ENCODE measurements around the gene YTHDF2. TPM values are rescaled to one million over a fixed set of nuclear protein-coding genes. Genes with fewer than 3 reads are reported as not detected.

Gene YTHDF2
- total RNA-seq, 4 donors from 2014 or later = 36.3 to 54.1 (median 46.6) TPM

GRCh38 chr1:28812669-28813468, 76.1 kb downstream of the YTHDF2 start:
- Histone ChIP-seq H3K27ac (no peak overlapping the region), H3K9me3 (no peaks in the 10 kb centered on the region), H3K4me1 (no peaks in the 10 kb centered on the region), H3K27me3 (peaks cover 0 to 5% of the 10 kb centered on the region in 2 donors), H3K36me3 (no peaks in the 10 kb centered on the region), H3K4me3 (no peak overlapping the region)
- no peak for DNase-seq
- TF ChIP-seq, protein P1, sequence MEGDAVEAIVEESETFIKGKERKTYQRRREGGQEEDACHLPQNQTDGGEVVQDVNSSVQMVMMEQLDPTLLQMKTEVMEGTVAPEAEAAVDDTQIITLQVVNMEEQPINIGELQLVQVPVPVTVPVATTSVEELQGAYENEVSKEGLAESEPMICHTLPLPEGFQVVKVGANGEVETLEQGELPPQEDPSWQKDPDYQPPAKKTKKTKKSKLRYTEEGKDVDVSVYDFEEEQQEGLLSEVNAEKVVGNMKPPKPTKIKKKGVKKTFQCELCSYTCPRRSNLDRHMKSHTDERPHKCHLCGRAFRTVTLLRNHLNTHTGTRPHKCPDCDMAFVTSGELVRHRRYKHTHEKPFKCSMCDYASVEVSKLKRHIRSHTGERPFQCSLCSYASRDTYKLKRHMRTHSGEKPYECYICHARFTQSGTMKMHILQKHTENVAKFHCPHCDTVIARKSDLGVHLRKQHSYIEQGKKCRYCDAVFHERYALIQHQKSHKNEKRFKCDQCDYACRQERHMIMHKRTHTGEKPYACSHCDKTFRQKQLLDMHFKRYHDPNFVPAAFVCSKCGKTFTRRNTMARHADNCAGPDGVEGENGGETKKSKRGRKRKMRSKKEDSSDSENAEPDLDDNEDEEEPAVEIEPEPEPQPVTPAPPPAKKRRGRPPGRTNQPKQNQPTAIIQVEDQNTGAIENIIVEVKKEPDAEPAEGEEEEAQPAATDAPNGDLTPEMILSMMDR (IDR thresholded peaks at IDR 0.05) = no peak
- no peak for TF ChIP-seq POLR2A (IDR thresholded peaks at IDR 0.05)

- Histone ChIP-seq H3K4me3 (no peak overlapping the region), H3K4me1 (no peaks in the 10 kb centered on the region), H3K36me3 (no peaks in the 10 kb centered on the region), H3K27me3 (peaks cover 0 to 5% of the 10 kb centered on the region in 2 donors), H3K9me3 (no peaks in the 10 kb centered on the region), H3K27ac (no peak overlapping the region)
- TF ChIP-seq POLR2A (IDR thresholded peaks at IDR 0.05) = no peak
- TF ChIP-seq, protein P1 (IDR thresholded peaks at IDR 0.05) = no peak
- DNase-seq = no peak
Measured at GRCh38 chr1:28813931-28814465, 77.3 kb downstream of the YTHDF2 start.

- no peaks in the 10 kb centered on the region for H3K36me3 ChIP-seq
- H3K27me3 ChIP-seq = peaks cover 0 to under 1% of the 10 kb centered on the region in 2 donors
- H3K9me3 ChIP-seq = no peaks in the 10 kb centered on the region
- no peak for TF ChIP-seq POLR2A (IDR thresholded peaks at IDR 0.05)
- TF ChIP-seq, protein P1 (IDR thresholded peaks at IDR 0.05) = no peak
- H3K27ac ChIP-seq = no peak overlapping the region
- H3K4me3 ChIP-seq = no peak overlapping the region
- no peaks in the 10 kb centered on the region for H3K4me1 ChIP-seq
- DNase-seq = no peak
Measured at GRCh38 chr1:28815533-28816185, 78.9 kb downstream of the YTHDF2 start.

- no peaks in the 10 kb centered on the region for H3K4me1 ChIP-seq
- H3K9me3 ChIP-seq = no peaks in the 10 kb centered on the region
- H3K27me3 ChIP-seq = no peaks in the 10 kb centered on the region
- no peaks in the 10 kb centered on the region for H3K36me3 ChIP-seq
- H3K4me3 ChIP-seq = no peak overlapping the region
- TF ChIP-seq, protein P1 (IDR thresholded peaks at IDR 0.05) = no peak
- TF ChIP-seq POLR2A (IDR thresholded peaks at IDR 0.05) = no peak
- H3K27ac ChIP-seq = no peak overlapping the region
- DNase-seq = no peak
Measured at GRCh38 chr1:28817133-28817532, 80.4 kb downstream of the YTHDF2 start.

DNA sequence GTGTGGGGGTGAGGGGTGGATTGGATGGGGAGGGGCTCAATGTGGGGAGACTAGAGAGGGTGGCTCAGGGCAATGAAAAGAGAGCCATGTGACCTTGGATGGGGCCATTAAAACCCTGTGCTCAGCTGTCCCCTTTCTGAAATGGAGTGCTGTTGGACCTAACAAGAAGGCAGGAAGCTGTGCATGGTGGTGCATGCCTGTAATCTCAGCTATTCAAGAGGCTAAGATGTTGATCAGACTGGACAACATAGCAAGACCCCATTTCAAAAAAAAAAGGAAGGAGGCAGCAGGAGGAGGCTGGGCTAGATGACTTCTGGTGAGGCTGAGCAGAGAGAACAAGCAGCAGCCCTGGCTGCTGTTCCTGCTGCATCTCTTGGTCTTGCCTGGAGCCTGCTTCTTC, 82.3 kb downstream of the YTHDF2 start:
- DNase-seq = no peak
- no peaks in the 10 kb centered on the region for H3K27me3 ChIP-seq
- TF ChIP-seq, protein P1 (IDR thresholded peaks at IDR 0.05) = no peak
- TF ChIP-seq POLR2A (IDR thresholded peaks at IDR 0.05) = no peak
- H3K9me3 ChIP-seq = no peaks in the 10 kb centered on the region
- no peaks in the 10 kb centered on the region for H3K36me3 ChIP-seq
- H3K4me3 ChIP-seq = no peak overlapping the region
- no peaks in the 10 kb centered on the region for H3K4me1 ChIP-seq
- no peak overlapping the region for H3K27ac ChIP-seq

Small RNAs within 50 kb of the gene (small RNA-seq; reads per million reads assigned to genes)
- 0 reads per million in 2 donors for gene RF00422

Other genes with a start within 250 kb of the YTHDF2 start
- 10 to 100 TPM; 18.2 to 66.8 (median 25.8) TPM for gene RCC1, start 230.9 kb upstream of the YTHDF2 start, total RNA-seq
- gene TRNAU1AP, start 183.9 kb upstream of the YTHDF2 start, total RNA-seq = 10 to 100 TPM; 12.3 to 48.7 (median 25.4) TPM
- 1 to 10 TPM; 1.8 to 6.6 (median 4.6) TPM for gene RAB42, start 144.7 kb upstream of the YTHDF2 start, total RNA-seq
- 10 to 100 TPM; 12.2 to 34.7 (median 14.6) TPM for gene TAF12, start 93.9 kb upstream of the YTHDF2 start, total RNA-seq
- gene RNU11, start 88.3 kb upstream of the YTHDF2 start, total RNA-seq = not detected
- 10 to 100 TPM; 11.0 to 15.7 (median 11.8) TPM for gene GMEB1, start 68.2 kb upstream of the YTHDF2 start, total RNA-seq
- gene OPRD1, start 75.2 kb downstream of the YTHDF2 start, total RNA-seq = under 1 TPM in 1 of 4 donors, not detected in 3; 0.18 TPM
- gene EPB41, start 177.6 kb downstream of the YTHDF2 start, total RNA-seq = 100 to 1,000 TPM; 110 to 183 (median 126) TPM